Neural cell (in vitro differentiated cells): ENCODE results near the gene DNAAF9.

Experiments
- CTCF ChIP-seq: fragments of 450-650 bp; IDR thresholded peaks from 2 replicates; pipeline ENCODE4 v1.5.1; 2014; ENCODE audit warnings: antibody characterized with exemption, mild to moderate bottlenecking, moderate library complexity; ENCODE audit not compliant: poor library complexity, severe bottlenecking
- EP300 ChIP-seq: fragments of 450-650 bp; conservative IDR thresholded peaks from 2 replicates; pipeline ENCODE4 v1.6.1; 2014; ENCODE audit warnings: antibody characterized with exemption, mild to moderate bottlenecking, moderate library complexity; ENCODE audit not compliant: poor library complexity, severe bottlenecking
- EZH2 ChIP-seq: fragments of 200-600, 300-800 bp; shearing (Covaris generic), sonication (generic); IDR thresholded peaks from 2 replicates; pipeline ENCODE4 v1.6.1; 2014; ENCODE audit warnings: antibody characterized with exemption, low read length, borderline replicate concordance, mild to moderate bottlenecking; ENCODE audit not compliant: insufficient read depth, poor library complexity, severe bottlenecking
- MXI1 ChIP-seq: fragments of 450-650 bp; conservative IDR thresholded peaks from 2 replicates; pipeline ENCODE4 v1.6.1; 2014; ENCODE audit warnings: antibody characterized with exemption, mild to moderate bottlenecking; ENCODE audit not compliant: poor library complexity, severe bottlenecking
- POLR2AphosphoS5 ChIP-seq: IDR thresholded peaks from 2 replicates; pipeline ENCODE4 v1.6.1; 2012
- RAD21 ChIP-seq: fragments of 450-650 bp; conservative IDR thresholded peaks from 2 replicates; pipeline ENCODE4 v1.6.1; 2014; ENCODE audit warnings: antibody characterized with exemption, mild to moderate bottlenecking, moderate library complexity
- REST ChIP-seq: IDR thresholded peaks from 2 replicates; pipeline ENCODE4 v1.6.1; 2012; ENCODE audit warnings: borderline replicate concordance

GRCh38 chr20:3383878-3384495 is 23.5 kb downstream of the DNAAF9 start:
- TF ChIP-seq EP300 (no peak), CTCF (no peak), POLR2AphosphoS5 (no peak), EZH2 (no peak), MXI1 (no peak), REST (no peak), RAD21 (no peak)
